ENCODE results near the gene KDM4E.

The KDM4E gene

GRCh38 chr11:95074792-95075563, 49.9 kb downstream of the KDM4E start:
- no peak overlapping the region for H3K4me2 ChIP-seq (ENCODE audit: low read length)
- H3K27ac ChIP-seq (ENCODE audit: low read depth, low read length), result no peak overlapping the region

GRCh38 chr11:95076416-95076815, 51.4 kb downstream of the KDM4E start:
- Histone ChIP-seq H3K36me3 (ENCODE audit: control insufficient read depth, low read length) (peaks cover 5% of the 10 kb centered on the region), H3K4me3 (ENCODE audit: low read length) (no peak overlapping the region), H3K9me3 (ENCODE audit: control insufficient read depth, insufficient read depth, low read length) (no peaks in the 10 kb centered on the region), H3K27me3 (ENCODE audit: control insufficient read depth, low read length) (no peaks in the 10 kb centered on the region), H3K9me2 (replicated peaks; ENCODE audit: control insufficient read depth, low read length) (no peaks in the 10 kb centered on the region), H3K4me2 (ENCODE audit: low read length) (0 out of 2 replicates have a peak overlapping the region, but pooled peaks have one; percentile 10), H4K20me1 (ENCODE audit: control insufficient read depth, insufficient read depth, low read depth, low read length) (no peaks in the 10 kb centered on the region), H3K27ac (ENCODE audit: low read depth, low read length) (no peak overlapping the region), H3K4me1 (ENCODE audit: control insufficient read depth, low read length) (peaks cover 12% of the 10 kb centered on the region), H3K79me2 (ENCODE audit: control insufficient read depth, low read length) (peaks cover 4% of the 10 kb centered on the region), H3F3A (ENCODE audit: control insufficient read depth, insufficient read depth) (no peaks in the 10 kb centered on the region)
- TF ChIP-seq CTCF (IDR thresholded peaks at IDR 0.05; ENCODE audit: low read depth, low read length, poor library complexity, severe bottlenecking), result no peak
- TF ChIP-seq EZH2phosphoT487 (IDR thresholded peaks at IDR 0.05; ENCODE audit: borderline replicate concordance, low read length), result no peak

More at GRCh38 chr11:95074792-95075563, 49.9 kb downstream of the KDM4E start:
- Histone ChIP-seq H3K36me3 (ENCODE audit: control insufficient read depth, low read length) (peaks cover 19% of the 10 kb centered on the region), H3F3A (ENCODE audit: control insufficient read depth, insufficient read depth) (no peaks in the 10 kb centered on the region), H3K9me3 (ENCODE audit: control insufficient read depth, insufficient read depth, low read length) (no peaks in the 10 kb centered on the region), H4K20me1 (ENCODE audit: control insufficient read depth, insufficient read depth, low read depth, low read length) (no peaks in the 10 kb centered on the region), H3K27me3 (ENCODE audit: control insufficient read depth, low read length) (no peaks in the 10 kb centered on the region), H3K4me1 (ENCODE audit: control insufficient read depth, low read length) (peaks cover 17% of the 10 kb centered on the region), H3K9me2 (replicated peaks; ENCODE audit: control insufficient read depth, low read length) (no peaks in the 10 kb centered on the region), H3K4me3 (ENCODE audit: low read length) (no peak overlapping the region), H3K79me2 (ENCODE audit: control insufficient read depth, low read length) (peaks cover 18% of the 10 kb centered on the region)
- TF ChIP-seq CTCF (IDR thresholded peaks at IDR 0.05; ENCODE audit: low read depth, low read length, poor library complexity, severe bottlenecking) (no peak), EZH2phosphoT487 (IDR thresholded peaks at IDR 0.05; ENCODE audit: borderline replicate concordance, low read length) (no peak)

GRCh38 chr11:95076981-95077380, 51.9 kb downstream of the KDM4E start:
- Histone ChIP-seq H3F3A (ENCODE audit: control insufficient read depth, insufficient read depth) (no peaks in the 10 kb centered on the region), H3K9me2 (replicated peaks; ENCODE audit: control insufficient read depth, low read length) (no peaks in the 10 kb centered on the region), H3K4me1 (ENCODE audit: control insufficient read depth, low read length) (peaks cover 12% of the 10 kb centered on the region), H4K20me1 (ENCODE audit: control insufficient read depth, insufficient read depth, low read depth, low read length) (no peaks in the 10 kb centered on the region), H3K4me3 (ENCODE audit: low read length) (no peak overlapping the region), H3K4me2 (ENCODE audit: low read length) (no peak overlapping the region), H3K36me3 (ENCODE audit: control insufficient read depth, low read length) (no peaks in the 10 kb centered on the region), H3K9me3 (ENCODE audit: control insufficient read depth, insufficient read depth, low read length) (no peaks in the 10 kb centered on the region), H3K79me2 (ENCODE audit: control insufficient read depth, low read length) (no peaks in the 10 kb centered on the region), H3K27me3 (ENCODE audit: control insufficient read depth, low read length) (no peaks in the 10 kb centered on the region), H3K27ac (ENCODE audit: low read depth, low read length) (no peak overlapping the region)
- TF ChIP-seq EZH2phosphoT487 (IDR thresholded peaks at IDR 0.05; ENCODE audit: borderline replicate concordance, low read length) (no peak), CTCF (IDR thresholded peaks at IDR 0.05; ENCODE audit: low read depth, low read length, poor library complexity, severe bottlenecking) (no peak)
